ENCODE measurements around the gene GNG3.
"Not testable (repeated sequence)": the region's sequence is repeated elsewhere in the genome, so short reads cannot be mapped to it uniquely, and the experiment has no call there.

GNG3 gene

GRCh38 chr11:62687508-62688396, 19.7 kb upstream of the GNG3 start:
- DNase-seq (ENCODE audit: low read depth) = no peak

- no peak for DNase-seq (ENCODE audit: low read depth)
Observed at GRCh38 chr11:62688491-62688890, 19.0 kb upstream of the GNG3 start.

- DNase-seq (ENCODE audit: low read depth) = no peak
Observed at GRCh38 chr11:62689421-62690183, 17.9 kb upstream of the GNG3 start, which contains the start of gene LRRN4CL. Gene LRRN4CL, minus strand, starts transcription at chr11:62689530. Its CDS starts 1,022 bp downstream, at chr11:62688508.

- not testable (repeated sequence) for DNase-seq (ENCODE audit: low read depth)
Observed at GRCh38 chr11:62693624-62694023, 13.9 kb upstream of the GNG3 start.

GRCh38 chr11:62694455-62695167, 12.9 kb upstream of the GNG3 start:
- peak; percentile 69 for DNase-seq (ENCODE audit: low read depth)

- no peak for DNase-seq (ENCODE audit: low read depth)
Observed at GRCh38 chr11:62702246-62702645, 5.2 kb upstream of the GNG3 start.

GRCh38 chr11:62703921-62704320, 3.6 kb upstream of the GNG3 start:
- not testable (repeated sequence) for DNase-seq (ENCODE audit: low read depth)

- no peak for DNase-seq (ENCODE audit: low read depth)
Observed at GRCh38 chr11:62705413-62705812, 2.1 kb upstream of the GNG3 start.

GRCh38 chr11:62705880-62706849, 1.3 kb upstream of the GNG3 start:
- peak; percentile 94 for DNase-seq (ENCODE audit: low read depth)

- no peak for DNase-seq (ENCODE audit: low read depth)
Observed at GRCh38 chr11:62706850-62707247, 627 bp upstream of the GNG3 start.

GRCh38 chr11:62708392-62708791, 916 bp downstream of the GNG3 start:
- no peak for DNase-seq (ENCODE audit: low read depth)

- DNase-seq (ENCODE audit: low read depth) = peak; percentile 29
Observed at GRCh38 chr11:62708793-62709192, 1.3 kb downstream of the GNG3 start.

- DNase-seq (ENCODE audit: low read depth) = peak; percentile 96
Observed at GRCh38 chr11:62709247-62710000, 1.9 kb downstream of the GNG3 start.

GRCh38 chr11:62710001-62710345, 2.5 kb downstream of the GNG3 start:
- DNase-seq (ENCODE audit: low read depth) = no peak

GRCh38 chr11:62712276-62712812, 4.9 kb downstream of the GNG3 start:
- DNase-seq (ENCODE audit: low read depth) = no peak

GRCh38 chr11:62712861-62713260, 5.4 kb downstream of the GNG3 start:
- DNase-seq (ENCODE audit: low read depth) = no peak

GRCh38 chr11:62713343-62713742, 5.9 kb downstream of the GNG3 start:
- DNase-seq (ENCODE audit: low read depth) = no peak

GRCh38 chr11:62715150-62716130, 8.0 kb downstream of the GNG3 start:
- DNase-seq (ENCODE audit: low read depth) = no peak

- no peak for DNase-seq (ENCODE audit: low read depth)
Observed at GRCh38 chr11:62716206-62716605, 8.7 kb downstream of the GNG3 start.
